Neuronal stem cell (in vitro differentiated cells): ENCODE results near the gene FCHSD1.
A peak's percentile ranks its signal among the peaks of the same experiment; 100 is the strongest.

Source experiments
- DNase-seq: peaks from one replicate; pipeline ENCODE4 v3.0.0-alpha.2; 2013; ENCODE audit warnings: low spot score
- H2AFZ ChIP-seq: one replicate; pipeline ENCODE4 v1.6.1; 2013; ENCODE audit warnings: mild to moderate bottlenecking, low read length, inconsistent platforms
- H2AK5ac ChIP-seq: 2 replicates; pipeline ENCODE4 v1.6.1; 2013; ENCODE audit warnings: low read depth, mild to moderate bottlenecking, inconsistent platforms, low read length, moderate library complexity, mixed read lengths
- H2BK120ac ChIP-seq: 2 replicates; pipeline ENCODE4 v1.6.1; 2013; ENCODE audit warnings: low read depth, mild to moderate bottlenecking, inconsistent platforms, low read length, moderate library complexity, mixed read lengths
- H2BK12ac ChIP-seq: one replicate; pipeline ENCODE4 v1.6.1; 2013; ENCODE audit warnings: low read length, inconsistent platforms
- H2BK15ac ChIP-seq: 2 replicates; pipeline ENCODE4 v1.6.1; 2013; ENCODE audit warnings: mild to moderate bottlenecking, low read length, inconsistent platforms, mixed read lengths
- H2BK5ac ChIP-seq: one replicate; pipeline ENCODE4 v1.6.1; 2013; ENCODE audit warnings: inconsistent platforms, mild to moderate bottlenecking, low read length, moderate library complexity
- H3K14ac ChIP-seq: one replicate; pipeline ENCODE4 v1.6.1; 2013; ENCODE audit warnings: low read length, inconsistent platforms
- H3K18ac ChIP-seq: 2 replicates; pipeline ENCODE4 v1.6.1; 2013; ENCODE audit warnings: low read length, inconsistent platforms
- H3K23ac ChIP-seq: 2 replicates; pipeline ENCODE4 v1.6.1; 2013; ENCODE audit warnings: low read depth, mild to moderate bottlenecking, mixed read lengths, low read length, inconsistent platforms; ENCODE audit not compliant: poor library complexity
- H3K27ac ChIP-seq: replicated peaks from 3 replicates; pipeline ENCODE4 v1.5.1; 2013; ENCODE audit warnings: low read length, inconsistent platforms
- H3K27me3 ChIP-seq, 3 experiments: 2 replicates each; pipeline ENCODE4 v1.6.1; 2013; ENCODE audit warnings: low read length in 3 of 3, mild to moderate bottlenecking in 2 of 3, inconsistent platforms in 1 of 3, low read depth in 1 of 3, mixed read lengths in 1 of 3, moderate library complexity in 1 of 3; ENCODE audit not compliant: control insufficient read depth in 3 of 3, insufficient read depth in 3 of 3
- H3K36me3 ChIP-seq, 2 donors: replicated peaks in 1 of 2; 2 replicates each; pipeline ENCODE4 v1.6.1; 2013; ENCODE audit warnings: low read length in 2 of 2; ENCODE audit not compliant: control insufficient read depth in 2 of 2, insufficient read depth in 2 of 2
- H3K4ac ChIP-seq: 2 replicates; pipeline ENCODE4 v1.6.1; 2013; ENCODE audit warnings: inconsistent platforms, mild to moderate bottlenecking, low read length, moderate library complexity
- H3K4me1 ChIP-seq, 2 donors: 1 replicate in 1 of 2; 2 replicates in 1 of 2; pipeline ENCODE4 v1.6.1; 2013; ENCODE audit warnings: low read length in 2 of 2, low read depth in 1 of 2; ENCODE audit not compliant: control insufficient read depth in 2 of 2, insufficient read depth in 1 of 2
- H3K4me2 ChIP-seq: one replicate; pipeline ENCODE4 v1.6.1; 2013; ENCODE audit warnings: mild to moderate bottlenecking, low read length, inconsistent platforms; ENCODE audit not compliant: insufficient read depth, poor library complexity, severe bottlenecking
- H3K4me3 ChIP-seq, 2 donors: 2 replicates each; pipeline ENCODE4 v1.5.1; 2013; ENCODE audit warnings: low read length in 2 of 2, mild to moderate bottlenecking in 2 of 2, inconsistent platforms in 1 of 2, moderate library complexity in 1 of 2
- H3K79me1 ChIP-seq: one replicate; pipeline ENCODE4 v1.6.1; 2013; ENCODE audit warnings: low read depth, mild to moderate bottlenecking, inconsistent platforms, low read length, moderate library complexity
- H3K9ac ChIP-seq: one replicate; pipeline ENCODE4 v1.6.1; 2013; ENCODE audit warnings: mild to moderate bottlenecking, low read depth, low read length, inconsistent platforms; ENCODE audit not compliant: poor library complexity
- H3K9me3 ChIP-seq, 2 donors: replicated peaks in 1 of 2; 2 replicates each; pipeline versions ENCODE3 to v1.6.1; 2013; ENCODE audit warnings: low read length in 2 of 2, mild to moderate bottlenecking in 2 of 2, inconsistent platforms in 1 of 2, low read depth in 1 of 2, mixed read lengths in 1 of 2, moderate library complexity in 1 of 2; ENCODE audit not compliant: control insufficient read depth in 2 of 2, insufficient read depth in 1 of 2
- H4K8ac ChIP-seq: one replicate; pipeline ENCODE4 v1.6.1; 2013; ENCODE audit warnings: low read depth, mild to moderate bottlenecking, inconsistent platforms, low read length, moderate library complexity
- H4K91ac ChIP-seq: one replicate; pipeline ENCODE4 v1.6.1; 2013; ENCODE audit warnings: low read length, low read depth, mild to moderate bottlenecking, inconsistent platforms; ENCODE audit not compliant: poor library complexity
- WGBS, 2 donors: extraction: QIAGEN DNeasy Blood & Tissue Kit; methylation state at CpG; one replicate each; pipeline ENCODE4 v1.1.7; 2013; ENCODE audit warnings: missing lambda C conversion rate in 2 of 2, mixed read lengths in 1 of 2; ENCODE audit not compliant: insufficient read length in 2 of 2, insufficient replicate concordance in 1 of 2; ENCODE audit errors: extremely low coverage in 2 of 2; 5-methylcytosine and 5-hydroxymethylcytosine counted together

FCHSD1 gene

GRCh38 chr5:141617128-141617527, 34.1 kb downstream of the FCHSD1 start:
- Histone ChIP-seq H2BK12ac (no peak overlapping the region), H3K27me3 (no peaks in the 10 kb centered on the region), H3K4me1 (peaks cover 9 to 10% of the 10 kb centered on the region in 2 donors), H3K36me3 (peaks cover 6 to 47% of the 10 kb centered on the region in 2 donors), H3K9ac (no peak overlapping the region), H3K4me2 (no peak overlapping the region), H3K79me1 (peaks cover 2% of the 10 kb centered on the region), H2BK5ac (no peak overlapping the region), H3K4me3 (peak overlapping the region in 1 of 2 donors; percentile 77), H3K4ac (no peak overlapping the region), H3K9me3 (peaks cover 0 to 13% of the 10 kb centered on the region in 2 donors), H3K18ac (no peak overlapping the region), H4K91ac (no peak overlapping the region), H3K23ac (no peak overlapping the region), H4K8ac (no peak overlapping the region), H2AFZ (no peak overlapping the region), H3K14ac (no peak overlapping the region), H3K27ac (no peak overlapping the region), H2BK120ac (no peak overlapping the region), H2BK15ac (no peak overlapping the region), H2AK5ac (no peak overlapping the region)
- no peak for DNase-seq
- no CpG with 5 or more reads among the region's 2 CpGs for WGBS, 2 donors

- H3K27me3 ChIP-seq: no peaks in the 10 kb centered on the region
- no peak overlapping the region for H3K18ac ChIP-seq
- H3K36me3 ChIP-seq: peaks cover 3 to 42% of the 10 kb centered on the region in 2 donors
- H2BK120ac ChIP-seq: no peak overlapping the region
- H4K8ac ChIP-seq: no peak overlapping the region
- H3K14ac ChIP-seq: no peak overlapping the region
- no peak overlapping the region for H2BK12ac ChIP-seq
- H3K4me3 ChIP-seq: no peak overlapping the region
- H4K91ac ChIP-seq: no peak overlapping the region
- H3K4me1 ChIP-seq: peaks cover 9 to 10% of the 10 kb centered on the region in 2 donors
- peaks cover 0 to 13% of the 10 kb centered on the region in 2 donors for H3K9me3 ChIP-seq
- peaks cover 2% of the 10 kb centered on the region for H3K79me1 ChIP-seq
- no peak for DNase-seq
- no peak overlapping the region for H2BK5ac ChIP-seq
- H3K4ac ChIP-seq: no peak overlapping the region
- peak overlapping the region; percentile 31 for H3K27ac ChIP-seq
- no peak overlapping the region for H3K9ac ChIP-seq
- no peak overlapping the region for H2AFZ ChIP-seq
- no peak overlapping the region for H2BK15ac ChIP-seq
- no peak overlapping the region for H2AK5ac ChIP-seq
- no CpG with 5 or more reads among the region's 9 CpGs for WGBS, 2 donors
- no peak overlapping the region for H3K4me2 ChIP-seq
- H3K23ac ChIP-seq: no peak overlapping the region
These were observed 35.1 kb downstream of the FCHSD1 start for GRCh38 chr5:141615991-141616720.

- H3K4me1 ChIP-seq: peaks cover 9 to 10% of the 10 kb centered on the region in 2 donors
- H3K27ac ChIP-seq: no peak overlapping the region
- no peak overlapping the region for H3K4ac ChIP-seq
- H2AK5ac ChIP-seq: no peak overlapping the region
- no peak overlapping the region for H3K4me2 ChIP-seq
- no peaks in the 10 kb centered on the region for H3K27me3 ChIP-seq
- no peak overlapping the region for H2BK15ac ChIP-seq
- H3K14ac ChIP-seq: no peak overlapping the region
- H3K23ac ChIP-seq: no peak overlapping the region
- peaks cover 0 to 26% of the 10 kb centered on the region in 2 donors for H3K36me3 ChIP-seq
- H2AFZ ChIP-seq: no peak overlapping the region
- no peak overlapping the region for H2BK12ac ChIP-seq
- no peak overlapping the region for H4K91ac ChIP-seq
- no peak overlapping the region for H2BK120ac ChIP-seq
- H3K4me3 ChIP-seq: no peak overlapping the region
- H4K8ac ChIP-seq: no peak overlapping the region
- H3K79me1 ChIP-seq: peaks cover 2% of the 10 kb centered on the region
- H2BK5ac ChIP-seq: no peak overlapping the region
- DNase-seq: no peak
- H3K18ac ChIP-seq: no peak overlapping the region
- H3K9ac ChIP-seq: no peak overlapping the region
- H3K9me3 ChIP-seq: peaks cover 0 to 13% of the 10 kb centered on the region in 2 donors
These were observed 37.9 kb downstream of the FCHSD1 start for GRCh38 chr5:141613344-141613743.

GRCh38 chr5:141611289-141611688, 39.9 kb downstream of the FCHSD1 start:
- no peaks in the 10 kb centered on the region for H3K27me3 ChIP-seq

More at GRCh38 chr5:141611289-141611688, 39.9 kb downstream of the FCHSD1 start:
- no peak overlapping the region for H3K4me3 ChIP-seq
- H2AK5ac ChIP-seq: no peak overlapping the region
- peaks cover 0 to 10% of the 10 kb centered on the region in 2 donors for H3K9me3 ChIP-seq
- H3K4ac ChIP-seq: no peak overlapping the region
- no peak overlapping the region for H2AFZ ChIP-seq
- no peak overlapping the region for H3K23ac ChIP-seq
- peaks cover 3 to 5% of the 10 kb centered on the region in 2 donors for H3K4me1 ChIP-seq
- no peak overlapping the region for H2BK120ac ChIP-seq
- no peak overlapping the region for H3K4me2 ChIP-seq
- no peak overlapping the region for H4K8ac ChIP-seq
- H2BK15ac ChIP-seq: no peak overlapping the region
- WGBS, 2 donors: no CpG with 5 or more reads among the region's 3 CpGs
- H3K36me3 ChIP-seq: peaks cover 0 to 17% of the 10 kb centered on the region in 2 donors
- H3K9ac ChIP-seq: no peak overlapping the region
- H3K18ac ChIP-seq: no peak overlapping the region
- H3K14ac ChIP-seq: no peak overlapping the region
- no peak overlapping the region for H4K91ac ChIP-seq
- H3K79me1 ChIP-seq: peaks cover 2% of the 10 kb centered on the region
- no peak for DNase-seq
- no peak overlapping the region for H2BK5ac ChIP-seq
- H2BK12ac ChIP-seq: no peak overlapping the region
- no peak overlapping the region for H3K27ac ChIP-seq
